WTC11 (cell line): ENCODE measurements around the gene PRSS33. TPM values are rescaled to one million over a fixed set of nuclear protein-coding genes. Genes with fewer than 3 reads are reported as not detected.

Experiments
- ATAC-seq: fragments of 200-7000 bp; cut with Tn5 transposase; 2 replicates; pipeline ENCODE4 v1.10.0; 2021; ENCODE audit warnings: mild to moderate bottlenecking, moderate library complexity
- CTCF ChIA-PET: fragments of 300-600 bp; sonication (Branson Sonifier 250); formaldehyde crosslinking; loops from one replicate; lab custom pipeline; 2021; ENCODE audit warnings: antibody characterized with exemption; lab: Charles Lee
- POLR2A ChIA-PET: fragments of 350-600 bp; sonication (Branson Sonifier 250); formaldehyde crosslinking; loops from one replicate; lab custom pipeline; 2021; ENCODE audit warnings: antibody characterized with exemption; lab: Charles Lee
- DNase-seq: peaks from one replicate; pipeline ENCODE4 v3.0.0; 2021; ENCODE audit warnings: low spot score
- H3K27ac Mint-ChIP-seq: 2 replicates; pipeline ENCODE4 v1.8.0; 2021; ENCODE audit warnings: mixed read lengths
- H3K27me3 Mint-ChIP-seq: 2 replicates; pipeline ENCODE4 v1.8.0; 2021; ENCODE audit warnings: low read depth, mild to moderate bottlenecking, moderate library complexity, mixed read lengths
- H3K36me3 Mint-ChIP-seq: 2 replicates; pipeline ENCODE4 v1.8.0; 2021; ENCODE audit warnings: mixed read lengths
- H3K4me1 Mint-ChIP-seq: 2 replicates; pipeline ENCODE4 v1.8.0; 2022; ENCODE audit warnings: mixed read lengths
- H3K4me3 Mint-ChIP-seq: 2 replicates; pipeline ENCODE4 v1.8.0; 2021; ENCODE audit warnings: mild to moderate bottlenecking, moderate library complexity, mixed read lengths
- H3K9me3 Mint-ChIP-seq: 2 replicates; pipeline ENCODE4 v1.8.0; 2021; ENCODE audit warnings: mixed read lengths
- ATF1 ChIP-seq: sonication (generic); formaldehyde crosslinking; IDR thresholded peaks from 2 replicates; pipeline ENCODE4 v1.8.1; 2023; ENCODE audit warnings: mild to moderate bottlenecking, moderate library complexity, missing genetic modification reagents
- CDX4 ChIP-seq: fragments of 250-450 bp; sonication (Bioruptor Pico); IDR thresholded peaks from 2 replicates; pipeline ENCODE4 v1.9.0; 2021; ENCODE audit warnings: moderate library complexity, mild to moderate bottlenecking, inconsistent platforms, borderline replicate concordance
- CREB1 ChIP-seq: sonication (generic); formaldehyde crosslinking; IDR thresholded peaks from 2 replicates; pipeline ENCODE4 v1.8.0; 2023; ENCODE audit warnings: mild to moderate bottlenecking, missing genetic modification reagents
- EMX1 ChIP-seq: fragments of 250-450 bp; sonication (Bioruptor Pico); IDR thresholded peaks from 2 replicates; pipeline ENCODE4 v1.8.0; 2021; ENCODE audit warnings: mild to moderate bottlenecking
- ERG ChIP-seq: fragments of 250-450 bp; sonication (Bioruptor Pico); IDR thresholded peaks from 2 replicates; pipeline ENCODE4 v1.8.0; 2021; ENCODE audit warnings: mild to moderate bottlenecking
- ESRRA ChIP-seq: sonication (generic); formaldehyde crosslinking; IDR thresholded peaks from 2 replicates; pipeline ENCODE4 v1.8.1; 2022; ENCODE audit warnings: mild to moderate bottlenecking, missing genetic modification reagents, borderline replicate concordance
- ETV6 ChIP-seq: sonication (generic); formaldehyde crosslinking; IDR thresholded peaks from 2 replicates; pipeline ENCODE4 v1.8.1; 2022; ENCODE audit warnings: mild to moderate bottlenecking, missing genetic modification reagents
- GTF2I ChIP-seq: fragments of 250-450 bp; sonication (Bioruptor Pico); conservative IDR thresholded peaks from 2 replicates; pipeline ENCODE4 v1.4.0; 2021; ENCODE audit warnings: mild to moderate bottlenecking
- HMGA2 ChIP-seq: fragments of 250-450 bp; sonication (Bioruptor Pico); IDR thresholded peaks from 2 replicates; pipeline ENCODE4 v1.4.0; 2021; ENCODE audit warnings: mild to moderate bottlenecking, moderate library complexity
- MXD4 ChIP-seq: fragments of 250-450 bp; sonication (Bioruptor Pico); IDR thresholded peaks from 2 replicates; pipeline ENCODE4 v1.8.0; 2021; ENCODE audit warnings: mild to moderate bottlenecking, moderate library complexity, borderline replicate concordance
- NFE2L1 ChIP-seq: sonication (generic); formaldehyde crosslinking; IDR thresholded peaks from 2 replicates; pipeline ENCODE4 v1.8.1; 2023; ENCODE audit warnings: missing genetic modification reagents
- PREB ChIP-seq: sonication (generic); formaldehyde crosslinking; IDR thresholded peaks from 2 replicates; pipeline ENCODE4 v1.8.1; 2022; ENCODE audit warnings: mild to moderate bottlenecking, missing genetic modification reagents, moderate library complexity, borderline replicate concordance
- RELA ChIP-seq: sonication (generic); formaldehyde crosslinking; IDR thresholded peaks from 2 replicates; pipeline ENCODE4 v1.8.1; 2022; ENCODE audit warnings: missing genetic modification reagents, mild to moderate bottlenecking, borderline replicate concordance
- RORB ChIP-seq: fragments of 250-450 bp; sonication (Bioruptor Pico); IDR thresholded peaks from 2 replicates; pipeline ENCODE4 v1.9.0; 2021; ENCODE audit warnings: mild to moderate bottlenecking
- ZNF232 ChIP-seq: sonication (generic); formaldehyde crosslinking; IDR thresholded peaks from 2 replicates; pipeline ENCODE4 v1.8.0; 2022; ENCODE audit warnings: mild to moderate bottlenecking, missing genetic modification reagents
- ZNF416 ChIP-seq: fragments of 250-450 bp; sonication (Bioruptor Pico); IDR thresholded peaks from 2 replicates; pipeline ENCODE4 v1.9.0; 2021; ENCODE audit warnings: mild to moderate bottlenecking, inconsistent platforms
- ZNF512 ChIP-seq: sonication (generic); formaldehyde crosslinking; IDR thresholded peaks from 2 replicates; pipeline ENCODE4 v1.8.1; 2022; ENCODE audit warnings: missing genetic modification reagents, borderline replicate concordance
- total RNA-seq: library from RNA; stranded (reverse); gene quantifications from 3 replicates; pipeline ENCODE4 v1.2.3, GENCODE V29; 2021
- TF ChIP-seq, protein P1 (sequence below): sonication (generic); formaldehyde crosslinking; IDR thresholded peaks from 2 replicates; pipeline ENCODE4 v1.8.0; 2022; ENCODE audit warnings: mild to moderate bottlenecking, missing genetic modification reagents
- TF ChIP-seq, protein P2 (sequence below): sonication (generic); formaldehyde crosslinking; IDR thresholded peaks from 2 replicates; pipeline ENCODE4 v1.8.1; 2023; ENCODE audit warnings: mild to moderate bottlenecking, moderate library complexity, missing genetic modification reagents
- TF ChIP-seq, protein P3 (sequence below): sonication (generic); formaldehyde crosslinking; IDR thresholded peaks from 2 replicates; pipeline ENCODE4 v1.8.1; 2022; ENCODE audit warnings: low read depth, mild to moderate bottlenecking, moderate library complexity, missing genetic modification reagents, borderline replicate concordance

PRSS33 gene
- total RNA-seq, 1 experiment from 2014 or later = 0.24 TPM

DNA sequence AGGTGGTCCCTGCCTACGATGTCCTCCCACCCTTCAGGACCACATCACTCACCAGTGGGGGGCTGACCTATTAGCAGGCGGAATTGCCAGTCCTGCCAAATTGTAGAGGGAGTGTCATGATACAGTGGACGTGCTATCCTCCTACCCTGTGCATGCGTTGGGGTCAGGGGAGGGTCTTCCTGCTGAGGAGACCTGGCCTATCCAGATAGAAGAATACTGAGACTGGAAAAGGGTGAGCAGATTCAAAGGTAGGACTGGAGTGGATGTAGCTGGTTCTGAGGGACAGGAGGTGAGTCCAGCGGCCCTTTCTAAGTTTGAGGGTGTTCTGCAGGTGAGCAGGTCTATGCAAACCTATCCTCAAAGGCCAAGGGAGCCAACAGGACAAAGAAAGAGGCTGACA is 18.9 kb upstream of the PRSS33 start (continued):
- no peak for TF ChIP-seq NFE2L1
- TF ChIP-seq RORB (CRISPR knock-in tag) = no peak
- TF ChIP-seq EMX1 (CRISPR knock-in tag) = no peak

GRCh38 chr16:2804728-2805127 is 17.4 kb upstream of the PRSS33 start:
- no peak for ATAC-seq

DNA sequence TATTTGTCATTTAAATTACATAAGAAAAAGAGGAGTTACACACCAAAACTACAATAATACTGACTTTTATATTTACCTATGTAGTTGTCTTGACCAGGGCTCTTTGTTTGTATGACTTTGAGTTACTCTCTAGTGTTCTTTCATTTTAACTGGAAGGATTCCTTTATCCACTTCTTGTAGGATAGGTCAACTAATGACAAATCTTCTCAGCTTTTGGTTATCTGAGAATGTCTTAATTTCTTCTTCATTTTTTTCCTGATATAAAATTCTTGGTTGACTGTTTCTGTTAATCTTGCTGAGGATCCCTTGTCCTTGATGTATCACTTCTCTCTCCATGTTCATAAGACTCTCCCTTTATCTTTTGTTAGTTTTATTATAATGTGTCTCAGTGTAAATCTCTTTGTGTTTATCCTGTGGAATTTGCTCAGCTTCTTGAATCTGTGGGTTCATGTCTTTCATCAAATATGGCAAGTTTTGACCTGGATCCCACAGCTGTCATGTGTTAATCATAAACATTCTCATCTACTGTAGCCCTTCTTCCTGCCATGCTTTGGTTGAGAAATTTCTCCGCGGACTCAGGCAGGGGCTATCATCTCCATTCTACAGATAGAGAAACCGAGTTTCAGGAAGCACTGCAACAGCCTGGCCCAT is 16.3 kb upstream of the PRSS33 start:
- Mint-ChIP-seq H3K9me3 (peaks cover 17% of the 10 kb centered on the region), H3K4me1 (no peaks in the 10 kb centered on the region), H3K27ac (no peak overlapping the region), H3K4me3 (no peak overlapping the region), H3K36me3 (no peaks in the 10 kb centered on the region), H3K27me3 (peaks cover 23% of the 10 kb centered on the region)
- TF ChIP-seq MXD4 (no peak), ETV6 (CRISPR knock-in tag) (no peak), GTF2I (CRISPR knock-in tag) (no peak)
- DNase-seq (no peak), ATAC-seq (no peak)
- CTCF ChIA-PET = no interaction called here
- POLR2A ChIA-PET = no interaction called here

More at GRCh38 chr16:2804728-2805127, 17.4 kb upstream of the PRSS33 start:
- ChIA-PET CTCF (no interaction called here), POLR2A (no interaction called here)
- no peak for TF ChIP-seq ZNF232 (CRISPR knock-in tag)
- TF ChIP-seq PREB = no peak
- TF ChIP-seq ERG = no peak
- TF ChIP-seq ZNF416 (CRISPR knock-in tag) = no peak
- TF ChIP-seq CDX4 (CRISPR knock-in tag) = no peak
- Mint-ChIP-seq H3K4me3 (no peak overlapping the region), H3K36me3 (no peaks in the 10 kb centered on the region), H3K27ac (no peak overlapping the region), H3K4me1 (no peaks in the 10 kb centered on the region), H3K27me3 (peaks cover 31% of the 10 kb centered on the region), H3K9me3 (peaks cover 17% of the 10 kb centered on the region)
- DNase-seq = no peak

DNA sequence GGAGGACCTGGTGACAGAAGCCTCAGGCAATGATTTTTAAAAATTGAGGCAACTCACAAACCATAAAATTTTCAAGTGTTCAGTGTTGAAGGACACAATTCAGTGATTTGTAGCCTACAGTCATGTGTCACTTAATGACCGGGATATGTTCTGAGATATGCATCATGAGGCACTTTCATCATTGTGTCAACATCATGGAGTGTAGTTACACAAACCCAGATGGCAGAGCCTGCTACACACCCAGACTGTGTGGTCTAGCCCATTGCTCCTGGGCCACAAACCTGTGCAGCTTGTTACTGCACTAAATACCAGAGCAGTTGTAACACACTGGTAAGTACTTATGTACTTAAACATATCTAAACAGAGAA is 12.5 kb upstream of the PRSS33 start:
- no peak for ATAC-seq
- Mint-ChIP-seq H3K4me3 (no peak overlapping the region), H3K9me3 (peaks cover 16% of the 10 kb centered on the region), H3K4me1 (no peaks in the 10 kb centered on the region), H3K27me3 (peaks cover 14% of the 10 kb centered on the region), H3K27ac (no peak overlapping the region), H3K36me3 (no peaks in the 10 kb centered on the region)
- ChIA-PET CTCF (interaction anchor here (0.7 kb wide), 1 partner anchor 75 kb away, joined by 3 read pairs; no protein-coding TSS in a partner anchor), POLR2A (no interaction called here)
- DNase-seq = no peak
- TF ChIP-seq HMGA2 (no peak), ATF1 (CRISPR knock-in tag) (no peak), RELA (no peak), ESRRA (no peak), ZNF512 (CRISPR knock-in tag) (no peak), GTF2I (CRISPR knock-in tag) (no peak), CREB1 (CRISPR knock-in tag) (no peak)
- TF ChIP-seq, protein P1, sequence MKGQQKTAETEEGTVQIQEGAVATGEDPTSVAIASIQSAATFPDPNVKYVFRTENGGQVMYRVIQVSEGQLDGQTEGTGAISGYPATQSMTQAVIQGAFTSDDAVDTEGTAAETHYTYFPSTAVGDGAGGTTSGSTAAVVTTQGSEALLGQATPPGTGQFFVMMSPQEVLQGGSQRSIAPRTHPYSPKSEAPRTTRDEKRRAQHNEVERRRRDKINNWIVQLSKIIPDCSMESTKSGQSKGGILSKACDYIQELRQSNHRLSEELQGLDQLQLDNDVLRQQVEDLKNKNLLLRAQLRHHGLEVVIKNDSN (CRISPR knock-in tag) = no peak
- TF ChIP-seq, protein P2, sequence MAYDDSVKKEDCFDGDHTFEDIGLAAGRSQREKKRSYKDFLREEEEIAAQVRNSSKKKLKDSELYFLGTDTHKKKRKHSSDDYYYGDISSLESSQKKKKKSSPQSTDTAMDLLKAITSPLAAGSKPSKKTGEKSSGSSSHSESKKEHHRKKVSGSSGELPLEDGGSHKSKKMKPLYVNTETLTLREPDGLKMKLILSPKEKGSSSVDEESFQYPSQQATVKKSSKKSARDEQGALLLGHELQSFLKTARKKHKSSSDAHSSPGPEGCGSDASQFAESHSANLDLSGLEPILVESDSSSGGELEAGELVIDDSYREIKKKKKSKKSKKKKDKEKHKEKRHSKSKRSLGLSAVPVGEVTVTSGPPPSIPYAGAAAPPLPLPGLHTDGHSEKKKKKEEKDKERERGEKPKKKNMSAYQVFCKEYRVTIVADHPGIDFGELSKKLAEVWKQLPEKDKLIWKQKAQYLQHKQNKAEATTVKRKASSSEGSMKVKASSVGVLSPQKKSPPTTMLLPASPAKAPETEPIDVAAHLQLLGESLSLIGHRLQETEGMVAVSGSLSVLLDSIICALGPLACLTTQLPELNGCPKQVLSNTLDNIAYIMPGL (CRISPR knock-in tag) = no peak
- TF ChIP-seq, protein P3, sequence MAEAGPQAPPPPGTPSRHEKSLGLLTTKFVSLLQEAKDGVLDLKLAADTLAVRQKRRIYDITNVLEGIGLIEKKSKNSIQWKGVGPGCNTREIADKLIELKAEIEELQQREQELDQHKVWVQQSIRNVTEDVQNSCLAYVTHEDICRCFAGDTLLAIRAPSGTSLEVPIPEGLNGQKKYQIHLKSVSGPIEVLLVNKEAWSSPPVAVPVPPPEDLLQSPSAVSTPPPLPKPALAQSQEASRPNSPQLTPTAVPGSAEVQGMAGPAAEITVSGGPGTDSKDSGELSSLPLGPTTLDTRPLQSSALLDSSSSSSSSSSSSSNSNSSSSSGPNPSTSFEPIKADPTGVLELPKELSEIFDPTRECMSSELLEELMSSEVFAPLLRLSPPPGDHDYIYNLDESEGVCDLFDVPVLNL (CRISPR knock-in tag) = no peak
